H1 (cell line): Measurements from ENCODE around the gene ZBED4. TPM values are rescaled to one million over a fixed set of nuclear protein-coding genes. Genes with fewer than 3 reads are reported as not detected.

Experiments used
- CTCF ChIA-PET: fragments of 300-600 bp; sonication (Branson Sonifier 250); formaldehyde crosslinking; loops from one replicate; lab custom pipeline; 2021; ENCODE audit not compliant: partially characterized antibody; lab: Charles Lee
- POLR2A ChIA-PET: fragments of 300-600 bp; sonication (Branson Sonifier 250); formaldehyde crosslinking; loops from one replicate; lab custom pipeline; 2021; ENCODE audit warnings: inconsistent platforms; ENCODE audit not compliant: partially characterized antibody; lab: Charles Lee
- DNase-seq, 2 experiments: peaks; one replicate each; pipeline versions ENCODE4 v3.0.0 to v3.0.0-alpha.2; 2010 to 2022; ENCODE audit warnings: low spot score in 2 of 2, low read depth in 1 of 2, mixed read lengths in 1 of 2
- FAIRE-seq: peaks from 2 replicates; lab custom pipeline; 2011; peaks lifted over from hg19 to GRCh38; lab: Jason Lieb, UNC
- H2AFZ ChIP-seq: 2 replicates; pipeline ENCODE4 v1.8.1; 2012; ENCODE audit warnings: low read length, inconsistent platforms
- H2AK5ac ChIP-seq: 2 replicates; pipeline ENCODE4 v1.6.1; 2013; ENCODE audit warnings: low read depth, low read length
- H2BK120ac ChIP-seq: replicated peaks from 2 replicates; pipeline ENCODE3; 2013; ENCODE audit warnings: low read depth, low read length, inconsistent platforms
- H2BK12ac ChIP-seq: 2 replicates; pipeline ENCODE4 v1.6.1; 2013; ENCODE audit warnings: low read depth, low read length
- H2BK15ac ChIP-seq: 2 replicates; pipeline ENCODE4 v1.6.1; 2013; ENCODE audit warnings: low read length
- H2BK20ac ChIP-seq: 2 replicates; pipeline ENCODE4 v1.6.1; 2013; ENCODE audit warnings: low read length
- H2BK5ac ChIP-seq: 2 replicates; pipeline ENCODE4 v1.6.1; 2013; ENCODE audit warnings: low read depth, low read length
- H3K14ac ChIP-seq: 2 replicates; pipeline ENCODE4 v1.6.1; 2013; ENCODE audit warnings: inconsistent platforms; ENCODE audit not compliant: insufficient read length
- H3K18ac ChIP-seq: 2 replicates; pipeline ENCODE4 v1.6.1; 2013; ENCODE audit warnings: low read length; ENCODE audit errors: extremely low read depth
- H3K23ac ChIP-seq: 2 replicates; pipeline ENCODE4 v1.6.1; 2013; ENCODE audit warnings: inconsistent platforms; ENCODE audit not compliant: insufficient read length
- H3K23me2 ChIP-seq: 2 replicates; pipeline ENCODE4 v1.6.1; 2013; ENCODE audit warnings: low read depth, low read length
- H3K27ac ChIP-seq: 2 replicates; pipeline ENCODE4 v1.6.1; 2011; ENCODE audit warnings: low read depth, low read length, inconsistent platforms
- H3K27me3 ChIP-seq, 4 experiments: replicated peaks in 1 of 4; 1 replicate in 1 of 4; 2 replicates in 3 of 4; pipeline versions ENCODE4 v1.6.1 to v1.8.1; 2011 to 2013; ENCODE audit warnings: low read length in 3 of 4, mild to moderate bottlenecking in 3 of 4, inconsistent platforms in 2 of 4, mixed read lengths in 2 of 4, moderate library complexity in 1 of 4; ENCODE audit not compliant: control insufficient read depth in 3 of 4, insufficient read depth in 3 of 4; ENCODE audit errors: extremely low read depth in 1 of 4
- H3K36me3 ChIP-seq, 4 experiments: 2 replicates each; pipeline versions ENCODE4 v1.6.1 to v1.8.1; 2011 to 2013; ENCODE audit warnings: mild to moderate bottlenecking in 4 of 4, low read length in 3 of 4, moderate library complexity in 2 of 4, control low read depth in 1 of 4, inconsistent platforms in 1 of 4; ENCODE audit not compliant: insufficient read depth in 4 of 4, control insufficient read depth in 2 of 4
- H3K4ac ChIP-seq: replicated peaks from 2 replicates; pipeline ENCODE3; 2013; ENCODE audit warnings: low read length, low read depth, mixed read lengths, inconsistent platforms; ENCODE audit not compliant: insufficient read length
- H3K4me1 ChIP-seq, 4 experiments: replicated peaks in 1 of 4; 1 replicate in 1 of 4; 2 replicates in 3 of 4; pipeline versions ENCODE4 v1.6.1 to v1.8.1; 2011 to 2013; ENCODE audit warnings: low read length in 3 of 4, inconsistent platforms in 2 of 4, mixed read lengths in 1 of 4; ENCODE audit not compliant: insufficient read depth in 4 of 4, control insufficient read depth in 3 of 4
- H3K4me2 ChIP-seq, 2 experiments: 2 replicates each; pipeline versions ENCODE4 v1.6.1 to v1.8.1; 2011 to 2013; ENCODE audit warnings: low read depth in 2 of 2, low read length in 2 of 2, control low read depth in 1 of 2, inconsistent platforms in 1 of 2, mild to moderate bottlenecking in 1 of 2; ENCODE audit not compliant: insufficient read depth in 1 of 2
- H3K4me3 ChIP-seq, 4 experiments: fragments of 200-600, 300-600 bp in 1 of 4; sonication (generic), shearing (Covaris generic), sonication (Bioruptor Twin) in 1 of 4; 2 replicates each; pipeline versions ENCODE4 v1.5.1 to v1.8.1; 2011 to 2016; ENCODE audit warnings: low read length in 4 of 4, low read depth in 3 of 4, control low read depth in 2 of 4, inconsistent platforms in 2 of 4, mild to moderate bottlenecking in 2 of 4, mixed read lengths in 1 of 4, moderate library complexity in 1 of 4; ENCODE audit not compliant: insufficient read depth in 2 of 4; ENCODE audit errors: extremely low read depth in 1 of 4
- H3K56ac ChIP-seq: replicated peaks from 2 replicates; pipeline ENCODE3; 2013; ENCODE audit warnings: low read depth, mild to moderate bottlenecking, mixed read lengths, low read length, inconsistent platforms; ENCODE audit not compliant: insufficient read length
- H3K79me1 ChIP-seq: 2 replicates; pipeline ENCODE4 v1.6.1; 2013; ENCODE audit warnings: low read depth, low read length, control low read depth
- H3K79me2 ChIP-seq, 2 experiments: 2 replicates each; pipeline versions ENCODE4 v1.6.1 to v1.8.1; 2012 to 2013; ENCODE audit warnings: low read length in 2 of 2, mild to moderate bottlenecking in 2 of 2, inconsistent platforms in 1 of 2; ENCODE audit not compliant: insufficient read depth in 2 of 2, control insufficient read depth in 1 of 2
- H3K9ac ChIP-seq, 4 experiments: replicated peaks in 1 of 4; 1 replicate in 1 of 4; 2 replicates in 3 of 4; pipeline versions ENCODE4 v1.6.1 to v1.8.1; 2011 to 2013; ENCODE audit warnings: low read depth in 3 of 4, low read length in 3 of 4, control low read depth in 2 of 4, mild to moderate bottlenecking in 2 of 4, moderate library complexity in 2 of 4, inconsistent platforms in 1 of 4; ENCODE audit errors: extremely low read depth in 1 of 4
- H3K9me3 ChIP-seq, 2 experiments: 2 replicates each; pipeline versions ENCODE4 v1.6.1 to v1.8.1; 2012 to 2013; ENCODE audit warnings: mild to moderate bottlenecking in 2 of 2, moderate library complexity in 2 of 2, control low read depth in 1 of 2, inconsistent platforms in 1 of 2, low read depth in 1 of 2, low read length in 1 of 2, mixed read lengths in 1 of 2; ENCODE audit not compliant: insufficient read depth in 2 of 2
- H4K20me1 ChIP-seq, 2 experiments: replicated peaks in 1 of 2; 2 replicates each; pipeline versions ENCODE3 to v1.8.1; 2011 to 2013; ENCODE audit warnings: inconsistent platforms in 2 of 2, low read length in 2 of 2, mild to moderate bottlenecking in 1 of 2; ENCODE audit not compliant: insufficient read depth in 2 of 2, control insufficient read depth in 1 of 2
- H4K5ac ChIP-seq: 2 replicates; pipeline ENCODE4 v1.6.1; 2013; ENCODE audit warnings: low read length, low read depth, mixed read lengths, inconsistent platforms; ENCODE audit not compliant: insufficient read length
- H4K8ac ChIP-seq: 2 replicates; pipeline ENCODE4 v1.8.0; 2013; ENCODE audit warnings: mild to moderate bottlenecking, moderate library complexity, low read length, inconsistent platforms; ENCODE audit not compliant: insufficient read depth; ENCODE audit errors: extremely low read depth
- H4K91ac ChIP-seq: replicated peaks from 2 replicates; pipeline ENCODE3; 2013; ENCODE audit warnings: low read length, mixed read lengths, inconsistent platforms; ENCODE audit not compliant: insufficient read length
- CBX5 ChIP-seq: fragments of 300-800, 300-1000 bp; sonication (generic); IDR thresholded peaks from 2 replicates; pipeline ENCODE4 v1.7.1; 2016; ENCODE audit warnings: antibody characterized with exemption, low read length, low read depth
- CEBPB ChIP-seq: IDR thresholded peaks from 2 replicates; pipeline ENCODE4 v1.6.1; 2012; ENCODE audit warnings: low read depth, low read length
- CHD1 ChIP-seq: IDR thresholded peaks from 2 replicates; pipeline ENCODE4 v1.6.1; 2012; ENCODE audit warnings: low read depth, low read length, improper control_type of control experiment
- CREB1 ChIP-seq: IDR thresholded peaks from 2 replicates; pipeline ENCODE4 v1.6.1; 2012; ENCODE audit warnings: inconsistent platforms
- KDM5A ChIP-seq: fragments of 200-600 bp; IDR thresholded peaks from 2 replicates; pipeline ENCODE4 v1.7.1; 2012; ENCODE audit warnings: mild to moderate bottlenecking, low read length, inconsistent platforms, mixed read lengths
- NRF1 ChIP-seq: IDR thresholded peaks from 2 replicates; pipeline ENCODE4 v1.6.1; 2011; ENCODE audit warnings: mild to moderate bottlenecking, low read depth, low read length, improper control_type of control experiment
- POLR2AphosphoS5 ChIP-seq: IDR thresholded peaks from 2 replicates; pipeline ENCODE4 v1.6.1; 2011; ENCODE audit warnings: low read depth, low read length
- SAP30 ChIP-seq: fragments of 300-600 bp; sonication (generic); IDR thresholded peaks from 2 replicates; pipeline ENCODE4 v1.7.1; 2012; ENCODE audit warnings: low read length, moderate library complexity, mild to moderate bottlenecking, inconsistent platforms; ENCODE audit not compliant: insufficient read depth, insufficient replicate concordance
- SIN3A ChIP-seq, 2 experiments: IDR thresholded peaks in 1 of 2; conservative IDR thresholded peaks in 1 of 2; 2 replicates each; pipeline ENCODE4 v1.6.1; 2011 to 2012; ENCODE audit warnings: low read length in 2 of 2, improper control_type of control experiment in 1 of 2, low read depth in 1 of 2, mild to moderate bottlenecking in 1 of 2
- SIX5 ChIP-seq: IDR thresholded peaks from 2 replicates; pipeline ENCODE4 v1.6.1; 2011; ENCODE audit warnings: mild to moderate bottlenecking, low read depth, low read length
- SUZ12 ChIP-seq: fragments of 200-600 bp; sonication (generic); IDR thresholded peaks from 2 replicates; pipeline ENCODE4 v1.6.1; 2012; ENCODE audit warnings: mild to moderate bottlenecking, inconsistent platforms, low read length, moderate library complexity, mixed read lengths
- WGBS, 2 experiments: shearing (Covaris generic) in 1 of 2; methylation state at CpG; one replicate each; pipeline versions ENCODE4 v1.1.6 to v1.1.7; 2013 to 2015; ENCODE audit warnings: low lambda C conversion rate in 2 of 2, mixed read lengths in 2 of 2, inconsistent platforms in 1 of 2, low coverage in 1 of 2, missing lambda C conversion rate in 1 of 2; ENCODE audit not compliant: insufficient replicate concordance in 2 of 2, insufficient coverage in 1 of 2, insufficient read length in 1 of 2; ENCODE audit errors: extremely low coverage in 1 of 2, missing lambda C conversion rate in 1 of 2; 5-methylcytosine and 5-hydroxymethylcytosine counted together
- polyA plus RNA-seq, 7 experiments: library from polyadenylated mRNA; depleted of rRNA in 3 of 7; stranded (reverse) in 5 of 7; unstranded in 2 of 7; fragments of >200 nt in 5 of 7; fragments of 200-250 nt in 2 of 7; gene quantifications; 1 replicate in 5 of 7; 2 replicates in 1 of 7; 4 replicates in 1 of 7; pipeline versions ENCODE4 v1.2.1 to v1.2.3, GENCODE V29; 2011 to 2013; ENCODE audit warnings: missing spikeins in 2 of 7, mixed read lengths in 2 of 7
- total RNA-seq: library from RNA; stranded (reverse); fragmentation: NEBNext Ultra II Directional; extraction: Animal tissue kit (Norgen Biotek cat#: 25700); gene quantifications from 2 replicates; pipeline ENCODE4 v1.2.1, GENCODE V29; 2021

The ZBED4 gene
- total and polyA plus RNA-seq, 2 of the 8 experiments (the other 6 are each of a cell fraction or from before 2014, with no cell fraction given) = 11.0 to 28.3 TPM

DNA sequence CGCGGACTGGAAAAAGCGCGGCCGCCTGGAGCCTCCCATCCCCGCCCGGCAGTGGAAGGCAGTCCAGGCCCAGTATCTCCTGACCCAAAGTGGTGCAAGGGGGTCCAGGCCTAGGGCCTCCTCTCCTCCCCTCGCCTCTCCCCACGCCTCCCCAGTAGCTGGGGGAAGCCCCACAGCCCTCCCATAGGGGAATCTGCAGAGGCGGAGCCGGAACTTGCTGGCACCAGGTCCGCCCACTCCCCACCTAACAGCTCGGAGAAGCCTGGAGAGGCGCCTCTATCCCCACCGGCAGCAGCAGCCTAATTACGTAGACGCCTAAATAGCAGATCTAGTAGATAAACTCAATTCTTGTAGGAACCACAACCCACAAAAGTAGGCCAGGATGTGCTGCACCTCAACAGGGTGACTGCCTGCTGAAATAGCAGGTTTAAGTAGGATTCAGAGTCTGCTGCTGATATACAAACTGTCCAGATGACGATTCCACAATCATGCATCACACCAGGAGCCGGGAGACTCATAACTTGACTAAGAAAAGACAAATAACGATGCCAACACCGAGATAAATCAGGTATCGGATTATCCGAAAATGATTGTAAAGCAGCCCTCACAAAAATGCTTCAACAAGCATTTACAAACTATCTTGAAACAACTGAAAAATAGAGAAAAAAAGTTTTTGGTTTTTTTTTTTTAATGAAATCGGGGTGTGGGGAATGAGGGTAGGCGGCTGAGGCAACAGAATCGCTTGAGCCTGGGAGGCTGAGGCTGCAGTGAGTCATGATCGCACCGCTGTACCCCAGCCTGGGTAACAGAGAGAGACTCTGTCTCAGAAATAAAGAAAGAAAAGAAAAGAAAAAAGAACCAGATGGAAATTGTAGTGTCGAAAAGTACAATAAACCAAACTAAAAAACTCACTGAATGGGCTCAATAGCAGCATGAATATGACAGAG lies 14.6 kb upstream of the ZBED4 start:
- Histone ChIP-seq H2BK12ac (no peak overlapping the region), H3K4me3 (peak overlapping the region in 1 of 4 experiments; percentile 29; a peak in 1 of 8 replicates), H3K4ac (peak overlapping the region; percentile 91), H3K56ac (no peak overlapping the region), H3K4me1 (no peaks in the 10 kb centered on the region; a peak in 1 of 7 replicates), H3K27ac (no peak overlapping the region), H2BK20ac (0 out of 2 replicates have a peak overlapping the region, but pooled peaks have one; percentile 80), H3K14ac (no peak overlapping the region), H2BK120ac (peak overlapping the region; percentile 94), H3K23ac (no peak overlapping the region), H3K23me2 (no peaks in the 10 kb centered on the region), H3K36me3 (no peaks in the 10 kb centered on the region), H4K20me1 (no peaks in the 10 kb centered on the region), H4K91ac (peak overlapping the region; percentile 91), H3K9ac (peak overlapping the region in 1 of 4 experiments; percentile 24; a peak in 1 of 7 replicates), H4K5ac (no peak overlapping the region), H3K4me2 (peak overlapping the region; percentile 36 to 70), H3K9me3 (no peaks in the 10 kb centered on the region), H3K79me1 (no peaks in the 10 kb centered on the region), H4K8ac (peak overlapping the region; percentile 89), H3K18ac (no peak overlapping the region; the same call in 1 of the 2 replicates), H3K79me2 (no peaks in the 10 kb centered on the region), H3K27me3 (peaks cover 0 to 3% (median 0%) of the 10 kb centered on the region in 4 experiments; a peak in 3 of 7 replicates), H2BK15ac (peak overlapping the region; percentile 100), H2BK5ac (no peak overlapping the region), H2AFZ (peak overlapping the region; percentile 81), H2AK5ac (no peak overlapping the region)
- DNase-seq (peak; percentile 17 to 74), FAIRE-seq (no peak)
- ChIA-PET POLR2A (interaction anchor here (0.6 to 1.2 kb wide), 3 partner anchors 9 to 35 kb away, joined by 3 to 4 read pairs (median 4); no protein-coding TSS in a partner anchor), CTCF (no interaction called here)
- WGBS, 2 experiments = 60 to 100% methylated on average over 1 to 20 of the region's 29 CpGs
- TF ChIP-seq SAP30 (no peak), CHD1 (no peak), KDM5A (no peak), NRF1 (no peak), CREB1 (no peak), CBX5 (no peak), SUZ12 (no peak), CEBPB (no peak), SIX5 (no peak), POLR2AphosphoS5 (no peak), SIN3A (conservative IDR thresholded peaks at IDR 0.05 in 1 of 2, IDR thresholded peaks at IDR 0.05 in 1 of 2; ENCODE audit: low read depth in 1 of 2, low read length in 2 of 2) (no peak)
